RWPE2 (cell line): ENCODE data around the gene RPAP2.
A peak's percentile ranks its signal among the peaks of the same experiment; 100 is the strongest.

Source experiments
- ATAC-seq: fragments of 200-7000 bp; cut with Tn5 transposase; 3 replicates; pipeline ENCODE4 v1.9.1; 2021; ENCODE audit warnings: low read depth
- DNase-seq: peaks from one replicate; pipeline ENCODE4 v3.0.0-alpha.2; 2020; ENCODE audit warnings: low spot score
- H3K27ac ChIP-seq: fragments of 450-650 bp; 2 replicates; pipeline ENCODE4 v1.5.1; 2017; ENCODE audit warnings: mild to moderate bottlenecking; ENCODE audit not compliant: poor library complexity, severe bottlenecking
- H3K27me3 ChIP-seq: fragments of 250-450 bp; sonication (Bioruptor Pico); 2 replicates; pipeline ENCODE4 v1.5.1; 2021; ENCODE audit warnings: mild to moderate bottlenecking, moderate library complexity; ENCODE audit not compliant: insufficient read depth, poor library complexity, severe bottlenecking
- H3K36me3 ChIP-seq: fragments of 250-450 bp; sonication (Bioruptor Pico); 2 replicates; pipeline ENCODE4 v1.5.1; 2020; ENCODE audit warnings: low read depth, mild to moderate bottlenecking, moderate library complexity
- H3K4me1 ChIP-seq: fragments of 250-450 bp; sonication (Bioruptor Pico); 2 replicates; pipeline ENCODE4 v1.5.1; 2021; ENCODE audit warnings: mild to moderate bottlenecking, moderate library complexity; ENCODE audit not compliant: insufficient read depth, poor library complexity, severe bottlenecking
- H3K4me3 ChIP-seq: fragments of 250-450 bp; sonication (Bioruptor Pico); 2 replicates; pipeline ENCODE4 v1.5.1; 2021; ENCODE audit warnings: mild to moderate bottlenecking, moderate library complexity; ENCODE audit not compliant: severe bottlenecking
- H3K9me3 ChIP-seq: fragments of 250-450 bp; sonication (Bioruptor Pico); 2 replicates; pipeline ENCODE4 v1.5.1; 2021; ENCODE audit warnings: mild to moderate bottlenecking, moderate library complexity; ENCODE audit not compliant: severe bottlenecking
- TF ChIP-seq, protein P1 (sequence below): fragments of 450-650 bp; IDR thresholded peaks from one replicate; pipeline ENCODE4 v1.5.1; 2017; ENCODE audit warnings: mild to moderate bottlenecking, moderate library complexity; ENCODE audit not compliant: poor library complexity, severe bottlenecking

Gene RPAP2

DNA sequence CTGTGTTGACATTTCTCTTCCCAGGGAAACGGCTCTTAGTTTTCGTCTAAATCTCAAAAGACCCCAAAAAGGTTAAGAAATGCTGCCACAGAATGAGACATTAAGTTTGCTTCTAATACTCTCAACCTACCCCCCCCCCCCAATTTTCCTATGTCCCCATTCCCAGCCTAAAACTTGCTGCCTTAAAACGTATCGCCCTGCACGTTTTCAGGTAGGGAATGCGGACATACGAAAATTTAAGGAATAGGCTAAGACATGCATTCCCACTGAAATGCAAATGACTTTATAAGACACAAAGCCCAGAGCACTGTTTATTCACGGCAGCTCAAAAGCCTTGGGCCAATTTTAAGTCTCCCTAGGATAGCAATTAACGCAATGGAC is 142.4 kb downstream of the RPAP2 start:
- Histone ChIP-seq H3K36me3 (no peaks in the 10 kb centered on the region), H3K4me3 (peak overlapping the region; percentile 30), H3K4me1 (no peaks in the 10 kb centered on the region), H3K9me3 (no peaks in the 10 kb centered on the region), H3K27me3 (no peaks in the 10 kb centered on the region), H3K27ac (no peak overlapping the region)
- no peak for ATAC-seq
- TF ChIP-seq, protein P1, sequence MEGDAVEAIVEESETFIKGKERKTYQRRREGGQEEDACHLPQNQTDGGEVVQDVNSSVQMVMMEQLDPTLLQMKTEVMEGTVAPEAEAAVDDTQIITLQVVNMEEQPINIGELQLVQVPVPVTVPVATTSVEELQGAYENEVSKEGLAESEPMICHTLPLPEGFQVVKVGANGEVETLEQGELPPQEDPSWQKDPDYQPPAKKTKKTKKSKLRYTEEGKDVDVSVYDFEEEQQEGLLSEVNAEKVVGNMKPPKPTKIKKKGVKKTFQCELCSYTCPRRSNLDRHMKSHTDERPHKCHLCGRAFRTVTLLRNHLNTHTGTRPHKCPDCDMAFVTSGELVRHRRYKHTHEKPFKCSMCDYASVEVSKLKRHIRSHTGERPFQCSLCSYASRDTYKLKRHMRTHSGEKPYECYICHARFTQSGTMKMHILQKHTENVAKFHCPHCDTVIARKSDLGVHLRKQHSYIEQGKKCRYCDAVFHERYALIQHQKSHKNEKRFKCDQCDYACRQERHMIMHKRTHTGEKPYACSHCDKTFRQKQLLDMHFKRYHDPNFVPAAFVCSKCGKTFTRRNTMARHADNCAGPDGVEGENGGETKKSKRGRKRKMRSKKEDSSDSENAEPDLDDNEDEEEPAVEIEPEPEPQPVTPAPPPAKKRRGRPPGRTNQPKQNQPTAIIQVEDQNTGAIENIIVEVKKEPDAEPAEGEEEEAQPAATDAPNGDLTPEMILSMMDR: no peak
- DNase-seq: no peak

DNA sequence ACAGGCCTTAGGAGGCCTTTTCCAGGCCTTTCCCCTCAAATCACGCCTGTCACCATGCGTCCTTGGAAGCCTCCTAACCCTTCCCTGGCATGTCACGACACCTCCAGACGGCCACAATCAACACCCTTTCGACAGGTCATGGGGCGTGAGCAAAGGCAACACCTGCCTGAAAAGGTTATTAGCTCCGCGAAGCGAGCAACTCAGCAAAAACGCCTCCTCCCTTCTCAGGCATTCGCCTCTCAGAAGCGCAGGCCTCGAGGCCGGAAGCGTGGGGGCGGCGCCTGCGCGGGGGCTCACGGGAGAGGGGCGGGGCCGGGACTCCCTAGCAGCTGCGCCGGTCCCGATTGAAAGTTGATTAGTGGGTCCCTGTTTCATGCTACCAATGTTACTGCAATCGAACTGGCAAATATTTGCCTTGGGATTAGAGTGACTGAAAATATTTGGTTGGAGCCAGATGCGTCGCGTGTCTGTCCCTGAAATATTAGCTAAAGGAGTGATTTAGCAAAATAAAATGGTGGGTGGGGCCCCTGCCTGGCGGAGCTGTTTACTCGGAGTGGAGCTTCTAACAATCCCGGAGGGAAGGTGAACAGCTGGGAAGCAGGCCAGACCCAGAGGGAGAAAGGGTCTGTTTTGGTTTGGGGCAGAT is 143.0 kb downstream of the RPAP2 start:
- no peaks in the 10 kb centered on the region for H3K4me1 ChIP-seq
- no peaks in the 10 kb centered on the region for H3K9me3 ChIP-seq
- H3K27me3 ChIP-seq: no peaks in the 10 kb centered on the region
- H3K27ac ChIP-seq: no peak overlapping the region
- DNase-seq (no peak), ATAC-seq (peak; percentile 81)
- TF ChIP-seq, protein P1: no peak
- peak overlapping the region; percentile 30 for H3K4me3 ChIP-seq
- H3K36me3 ChIP-seq: no peaks in the 10 kb centered on the region

DNA sequence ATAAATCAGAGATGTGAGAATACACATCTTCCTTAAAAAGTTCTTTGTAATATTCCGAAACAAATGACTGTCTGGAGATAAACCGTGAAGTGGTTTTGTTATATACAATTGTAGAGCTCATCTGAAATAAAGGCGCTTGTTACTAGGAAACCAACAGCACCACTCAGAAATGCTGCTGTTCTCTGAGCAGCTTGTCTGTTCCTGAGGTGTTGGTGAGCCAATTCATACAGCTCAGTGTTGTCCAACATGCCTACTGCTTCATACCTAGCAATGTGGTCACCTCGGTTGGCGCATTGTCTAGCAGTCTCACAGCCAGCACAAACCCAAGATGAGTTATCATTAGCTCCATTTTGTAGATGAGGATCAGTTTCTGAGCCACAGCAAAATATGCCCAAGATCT is 143.5 kb downstream of the RPAP2 start:
- TF ChIP-seq, protein P1: no peak
- Histone ChIP-seq H3K9me3 (no peaks in the 10 kb centered on the region), H3K27me3 (no peaks in the 10 kb centered on the region), H3K4me3 (peak overlapping the region; percentile 30), H3K36me3 (no peaks in the 10 kb centered on the region), H3K27ac (no peak overlapping the region), H3K4me1 (no peaks in the 10 kb centered on the region)
- DNase-seq (no peak), ATAC-seq (no peak)

DNA sequence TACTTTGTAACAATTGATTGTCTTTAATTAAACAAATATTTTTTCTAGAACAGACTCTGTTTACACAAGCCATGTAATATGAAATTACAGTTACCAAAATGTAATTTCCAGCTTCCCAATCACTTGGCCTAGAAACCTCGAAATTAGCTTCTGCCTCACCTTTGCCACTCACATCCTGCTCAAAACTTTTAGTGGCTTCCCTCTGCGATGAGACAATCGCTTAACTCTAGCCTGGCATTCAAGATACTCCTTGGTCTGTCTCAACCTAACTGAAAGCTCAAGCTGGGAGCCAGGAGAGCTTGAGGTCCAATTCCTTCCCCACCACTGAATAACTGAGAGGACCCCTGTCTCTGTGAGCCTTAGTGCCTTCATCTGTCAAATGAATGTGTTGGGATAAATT is 145.0 kb downstream of the RPAP2 start:
- no peaks in the 10 kb centered on the region for H3K36me3 ChIP-seq
- no peaks in the 10 kb centered on the region for H3K4me1 ChIP-seq
- TF ChIP-seq, protein P1: no peak
- DNase-seq (no peak), ATAC-seq (no peak)
- H3K9me3 ChIP-seq: no peaks in the 10 kb centered on the region
- H3K4me3 ChIP-seq: no peak overlapping the region
- H3K27ac ChIP-seq: no peak overlapping the region
- H3K27me3 ChIP-seq: no peaks in the 10 kb centered on the region

DNA sequence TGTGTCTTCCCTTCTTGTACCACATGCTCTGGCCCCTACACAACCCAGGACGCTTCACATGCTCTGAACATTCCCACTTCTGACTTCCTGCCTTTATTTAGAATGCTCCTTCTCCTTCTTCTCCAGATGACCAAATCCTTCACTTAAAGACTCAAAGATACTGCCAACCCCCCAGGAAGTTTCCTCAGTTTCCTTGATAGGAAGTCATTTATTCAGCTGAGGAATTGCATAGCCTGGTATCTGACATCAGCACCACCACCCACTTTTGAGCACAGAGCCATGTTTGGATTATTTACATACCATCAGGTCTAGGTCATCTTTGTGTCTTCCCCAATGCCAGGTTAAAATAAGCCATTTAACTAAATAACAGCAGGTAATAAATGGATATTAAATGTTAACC is 145.5 kb downstream of the RPAP2 start:
- peak; percentile 47; the same call in 1 of the 3 replicates for ATAC-seq
- Histone ChIP-seq H3K9me3 (no peaks in the 10 kb centered on the region), H3K27me3 (no peaks in the 10 kb centered on the region), H3K4me3 (no peak overlapping the region), H3K36me3 (no peaks in the 10 kb centered on the region), H3K27ac (no peak overlapping the region), H3K4me1 (no peaks in the 10 kb centered on the region)
- TF ChIP-seq, protein P1: no peak
- no peak for DNase-seq
